Adrenal gland (tissue), 12 donors: ENCODE measurements around the gene SNX20. TPM values are rescaled to one million over a fixed set of nuclear protein-coding genes. Genes with fewer than 3 reads are reported as not detected.

Experiments
- DNase-seq, 7 donors: peaks; one replicate each; pipeline ENCODE4 v3.0.0-alpha.2; 2019 to 2020
- H3K27ac ChIP-seq, 5 donors: fragments of 200-600 bp; sonication (generic) in 4 of 5; 1 replicate in 3 of 5; 2 replicates in 2 of 5; pipeline versions ENCODE4 v1.5.1 to v1.8.0; 2016 to 2020; ENCODE audit warnings: mild to moderate bottlenecking in 1 of 5
- H3K27me3 ChIP-seq: fragments of 200-600 bp; 2 replicates; pipeline ENCODE4 v1.8.0; 2021
- H3K36me3 ChIP-seq, 2 donors: fragments of 200-600 bp; replicated peaks in 1 of 2; 1 replicate in 1 of 2; 2 replicates in 1 of 2; pipeline versions ENCODE4 v1.5.1 to v1.8.0; 2018 to 2022
- H3K4me1 ChIP-seq, 2 donors: fragments of 200-600 bp; replicated peaks in 1 of 2; 1 replicate in 1 of 2; 2 replicates in 1 of 2; pipeline versions ENCODE4 v1.5.1 to v1.8.0; 2018 to 2021
- H3K4me3 ChIP-seq, 4 donors: fragments of 200-600 bp; sonication (generic) in 3 of 4; one replicate each; pipeline ENCODE4 v1.5.1; 2016 to 2018
- H3K9me3 ChIP-seq, 3 donors: fragments of 200-600 bp; sonication (generic) in 1 of 3; replicated peaks in 1 of 3; 1 replicate in 2 of 3; 2 replicates in 1 of 3; pipeline versions ENCODE4 v1.5.1 to v1.8.0; 2016 to 2021
- POLR2A ChIP-seq, 2 donors: fragments of 450-650 bp; IDR thresholded peaks; one replicate each; pipeline ENCODE4 v1.6.1; 2017; ENCODE audit warnings: antibody characterized with exemption in 2 of 2, mild to moderate bottlenecking in 2 of 2, moderate library complexity in 1 of 2
- WGBS, 4 donors: extraction: QIAGEN DNeasy Blood & Tissue Kit in 2 of 4; methylation state at CpG; one replicate each; pipeline versions ENCODE4 v1.1.5 to v1.1.7; 2013 to 2017; 5-methylcytosine and 5-hydroxymethylcytosine counted together
- intact Hi-C, 2 donors: fragments of 100-400 bp; cut with DNase I; formaldehyde crosslinking; loops; one replicate each; pipeline versions ENCODE4 v1.14.1 to v1.15.0; 2022 to 2023
- polyA plus RNA-seq, 3 donors: library from polyadenylated mRNA; stranded (reverse); fragments of 200-250 nt in 2 of 3; fragments of 350-450 nt in 1 of 3; fragmentation: Illumina TruSeq in 1 of 3; extraction: RNeasy Lipid Tissue Mini Kit (QIAGEN cat#74804) in 1 of 3; gene quantifications; one replicate each; pipeline ENCODE4 v1.2.3, GENCODE V29; 2013 to 2014
- total RNA-seq, 9 donors: library from RNA; depleted of rRNA in 4 of 9; stranded (reverse); fragments of >200 nt in 4 of 9; fragments of 120-200 nt in 1 of 9; fragmentation: NEBNext Ultra II Directional in 1 of 9; extraction: Animal tissue kit (Norgen Biotek cat#: 25700) in 1 of 9; gene quantifications; one replicate each; pipeline versions ENCODE4 v1.1.0 to v1.2.4, GENCODE V29; 2013 to 2023
- TF ChIP-seq, protein P1 (sequence below), 6 experiments: fragments of 450-650 bp in 4 of 6; fragments of 200-600 bp in 2 of 6; sonication (generic) in 1 of 6; IDR thresholded peaks; 1 replicate in 5 of 6; 2 replicates in 1 of 6; pipeline versions ENCODE4 v1.5.1 to v1.8.0; 2016 to 2021; ENCODE audit warnings: antibody characterized with exemption in 6 of 6, mild to moderate bottlenecking in 2 of 6, moderate library complexity in 1 of 6
- donor health status: healthy with polysubstance abuse.
- donor health status: Bipolar disorder and iron deficiency.
- donor health status: DM: yes; HTN: yes; CAD: no.
- donor health status: DM: no; HTN: no; CAD: no.
- donor health status: DM: no; HTN: no; CAD: no.
- donor health status: DM: yes; HTN: yes; CAD: no.

SNX20 gene
- total and polyA plus RNA-seq, 12 donors = 0.12 to 4.0 (median 2.6) TPM

DNA sequence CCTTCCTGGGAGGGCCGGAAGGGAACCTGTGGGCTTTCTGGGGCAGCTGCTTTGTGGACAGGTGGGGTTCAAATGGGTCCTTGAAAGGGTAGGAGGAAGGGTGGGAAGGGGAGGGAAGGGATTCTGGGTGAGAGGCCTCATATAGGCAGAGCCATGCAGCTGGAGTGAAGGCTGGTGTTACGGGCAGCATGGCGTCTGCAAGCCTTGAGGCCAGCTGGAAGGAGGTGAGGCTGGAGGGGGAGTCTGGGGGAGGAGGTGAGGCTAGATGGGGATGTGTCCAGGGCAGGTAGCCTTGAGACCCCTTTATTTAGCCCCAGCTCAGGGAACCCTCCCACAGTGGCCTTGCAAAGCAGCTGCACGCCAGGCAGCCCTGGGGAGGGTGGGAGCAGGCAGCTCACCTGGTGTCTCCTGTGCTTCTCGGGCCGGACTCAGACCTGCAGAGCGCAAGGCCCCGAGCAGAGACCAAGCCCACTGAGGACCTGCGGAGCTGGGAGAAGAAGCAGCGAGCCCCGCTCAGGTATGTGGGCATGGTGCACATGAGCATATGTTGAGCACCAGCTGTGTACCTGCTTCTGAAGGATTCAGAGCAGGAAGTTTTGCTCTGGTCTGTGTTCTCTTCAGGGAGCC, 50.6 kb downstream of the SNX20 start:
- no peaks in the 10 kb centered on the region for H3K9me3 ChIP-seq
- WGBS, 4 donors = 92 to 97% (median 94%) methylated on average over 5 to 11 of the region's 11 CpGs
- no peak overlapping the region for H3K27ac ChIP-seq
- no peaks in the 10 kb centered on the region for H3K27me3 ChIP-seq
- intact Hi-C loops = no loop called here
- no peak overlapping the region for H3K4me3 ChIP-seq
- H3K4me1 ChIP-seq = no peaks in the 10 kb centered on the region
- no peak for DNase-seq
- no peaks in the 10 kb centered on the region for H3K36me3 ChIP-seq
- TF ChIP-seq, protein P1, sequence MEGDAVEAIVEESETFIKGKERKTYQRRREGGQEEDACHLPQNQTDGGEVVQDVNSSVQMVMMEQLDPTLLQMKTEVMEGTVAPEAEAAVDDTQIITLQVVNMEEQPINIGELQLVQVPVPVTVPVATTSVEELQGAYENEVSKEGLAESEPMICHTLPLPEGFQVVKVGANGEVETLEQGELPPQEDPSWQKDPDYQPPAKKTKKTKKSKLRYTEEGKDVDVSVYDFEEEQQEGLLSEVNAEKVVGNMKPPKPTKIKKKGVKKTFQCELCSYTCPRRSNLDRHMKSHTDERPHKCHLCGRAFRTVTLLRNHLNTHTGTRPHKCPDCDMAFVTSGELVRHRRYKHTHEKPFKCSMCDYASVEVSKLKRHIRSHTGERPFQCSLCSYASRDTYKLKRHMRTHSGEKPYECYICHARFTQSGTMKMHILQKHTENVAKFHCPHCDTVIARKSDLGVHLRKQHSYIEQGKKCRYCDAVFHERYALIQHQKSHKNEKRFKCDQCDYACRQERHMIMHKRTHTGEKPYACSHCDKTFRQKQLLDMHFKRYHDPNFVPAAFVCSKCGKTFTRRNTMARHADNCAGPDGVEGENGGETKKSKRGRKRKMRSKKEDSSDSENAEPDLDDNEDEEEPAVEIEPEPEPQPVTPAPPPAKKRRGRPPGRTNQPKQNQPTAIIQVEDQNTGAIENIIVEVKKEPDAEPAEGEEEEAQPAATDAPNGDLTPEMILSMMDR (IDR thresholded peaks at IDR 0.05) = no peak
- TF ChIP-seq POLR2A (IDR thresholded peaks at IDR 0.05) = no peak

DNA sequence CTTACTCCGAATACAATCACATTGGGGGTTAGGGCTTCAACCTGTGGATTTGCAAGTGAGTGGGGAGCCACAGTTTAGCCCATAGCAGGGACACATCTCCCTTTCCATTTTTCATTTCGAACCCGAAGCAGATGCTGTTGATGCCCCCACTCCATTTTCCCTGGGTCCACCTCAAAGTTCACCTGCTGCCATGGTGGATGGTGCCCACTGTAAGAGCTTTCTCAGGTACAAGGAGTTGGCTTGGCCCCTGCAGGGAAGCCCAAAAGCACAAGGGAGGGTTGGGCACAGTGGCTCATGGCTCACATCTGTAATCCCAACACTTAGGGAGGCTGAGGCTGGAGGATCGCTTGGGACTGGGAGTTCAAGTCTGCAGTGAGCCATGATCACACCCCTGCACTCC, 51.8 kb downstream of the SNX20 start:
- intact Hi-C loops = no loop called here
- H3K4me3 ChIP-seq = no peak overlapping the region
- no peaks in the 10 kb centered on the region for H3K4me1 ChIP-seq
- H3K9me3 ChIP-seq = no peaks in the 10 kb centered on the region
- H3K27ac ChIP-seq = no peak overlapping the region
- no peak for TF ChIP-seq POLR2A (IDR thresholded peaks at IDR 0.05)
- TF ChIP-seq, protein P1 (IDR thresholded peaks at IDR 0.05) = no peak
- no peak for DNase-seq
- no peaks in the 10 kb centered on the region for H3K27me3 ChIP-seq
- no peaks in the 10 kb centered on the region for H3K36me3 ChIP-seq
- 83 to 96% (median 92%) methylated on average over 4 of the region's 4 CpGs for WGBS, 4 donors

DNA sequence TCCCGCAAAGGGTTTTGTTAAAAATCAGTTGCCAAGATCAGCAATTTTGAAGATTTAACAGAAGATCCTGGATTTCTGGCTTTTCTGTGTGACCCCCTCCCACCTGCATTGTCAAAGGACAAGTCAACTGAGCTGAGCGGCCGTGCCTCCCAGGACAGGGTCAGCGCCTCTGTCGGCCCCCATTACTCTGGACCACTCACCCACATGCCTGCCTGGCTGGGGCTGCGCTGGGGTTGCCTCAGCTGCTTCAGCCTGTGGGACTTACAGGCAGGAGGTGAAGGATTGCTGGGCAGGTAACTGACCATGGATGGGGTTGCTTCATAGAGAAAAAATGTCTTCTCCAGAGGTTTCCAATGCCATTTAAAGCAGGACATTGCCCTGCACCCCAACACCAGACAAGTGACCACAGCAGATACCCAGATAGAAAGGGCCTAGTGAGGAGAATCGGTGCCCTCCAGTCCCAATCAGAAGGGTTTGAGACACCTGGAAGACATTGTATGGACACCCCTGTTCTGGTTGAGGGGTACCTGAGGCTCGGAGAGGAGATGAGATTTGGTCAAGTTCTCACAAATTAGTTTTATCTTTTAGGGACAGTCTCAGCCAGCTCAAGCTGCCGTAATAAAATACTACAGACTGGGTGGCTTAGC, 52.8 kb downstream of the SNX20 start:
- H3K36me3 ChIP-seq = no peaks in the 10 kb centered on the region

DNA sequence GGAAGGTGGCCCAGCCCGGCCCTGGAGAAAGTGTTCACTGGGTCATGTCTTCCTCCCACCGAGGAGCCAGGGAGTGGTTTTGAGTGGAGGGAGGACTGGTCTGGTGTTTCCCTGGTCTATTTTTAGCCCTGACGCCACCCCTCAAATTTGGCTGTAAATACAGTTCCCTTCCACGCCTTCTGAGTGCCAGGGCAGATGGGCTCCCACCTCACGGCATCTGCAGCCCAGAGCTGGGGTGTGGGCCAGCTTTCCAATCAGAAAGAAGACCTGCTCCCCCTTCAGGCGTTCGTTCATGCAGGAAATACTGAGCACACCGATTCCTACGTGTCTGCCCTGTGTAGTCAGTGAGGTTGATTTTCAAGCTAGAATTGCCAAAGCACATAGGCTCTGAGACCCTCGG, 53.7 kb downstream of the SNX20 start:
- DNase-seq = peak in 3 of 7 donors; percentile 25 to 42 (median 26)
- H3K9me3 ChIP-seq = no peaks in the 10 kb centered on the region
- H3K27me3 ChIP-seq = no peaks in the 10 kb centered on the region
- no peaks in the 10 kb centered on the region for H3K36me3 ChIP-seq
- H3K27ac ChIP-seq = no peak overlapping the region
- intact Hi-C loops = no loop called here
- TF ChIP-seq, protein P1 (IDR thresholded peaks at IDR 0.05) = peak in 1 of 6 experiments; percentile 28
- TF ChIP-seq POLR2A (IDR thresholded peaks at IDR 0.05) = no peak
- WGBS, 4 donors = 39 to 47% (median 43%) methylated on average over 10 of the region's 10 CpGs
- H3K4me3 ChIP-seq = no peak overlapping the region
- no peaks in the 10 kb centered on the region for H3K4me1 ChIP-seq

More for the DNA sequence above, 52.8 kb downstream of the SNX20 start:
- DNase-seq = no peak
- Histone ChIP-seq H3K4me3 (no peak overlapping the region), H3K27me3 (no peaks in the 10 kb centered on the region), H3K9me3 (no peaks in the 10 kb centered on the region), H3K4me1 (no peaks in the 10 kb centered on the region), H3K27ac (no peak overlapping the region)
- intact Hi-C loops = no loop called here
- WGBS, 4 donors = 88 to 97% (median 95%) methylated on average over 6 to 9 of the region's 9 CpGs
- no peak for TF ChIP-seq POLR2A (IDR thresholded peaks at IDR 0.05)
- TF ChIP-seq, protein P1 (IDR thresholded peaks at IDR 0.05) = no peak
